ENCODE measurements around the gene SHISA5. TPM values are rescaled to one million over a fixed set of nuclear protein-coding genes. Genes with fewer than 3 reads are reported as not detected.

Gene SHISA5
- total and polyA plus RNA-seq, 2 of the 8 experiments (the other 6 are each of a cell fraction or from before 2014, with no cell fraction given) = 196 to 315 TPM

DNA sequence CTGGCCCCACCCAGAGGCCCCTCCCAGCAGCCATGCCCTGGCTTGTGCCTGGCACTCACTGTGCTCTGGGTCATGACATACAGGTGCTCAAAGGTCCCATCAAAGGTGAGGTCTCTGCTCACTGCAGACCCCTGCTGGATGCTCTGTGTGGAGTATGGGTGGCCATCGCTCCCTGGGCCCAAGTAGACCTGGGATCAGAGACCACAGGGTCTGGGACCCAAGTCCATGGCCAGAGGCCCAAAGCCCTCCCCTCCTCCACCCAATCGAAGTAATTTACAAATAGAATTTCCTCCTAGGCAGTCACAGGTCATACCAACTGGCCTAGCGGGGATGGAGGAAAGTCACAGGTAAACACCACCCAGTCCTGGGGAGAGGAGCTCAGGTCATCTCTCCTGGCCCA is 81.7 kb downstream of the SHISA5 start:
- peaks cover 28 to 52% of the 10 kb centered on the region in 2 experiments for H4K20me1 ChIP-seq (replicated peaks in 1 of 2; ENCODE audit: control insufficient read depth in 1 of 2, insufficient read depth in 2 of 2, low read length in 2 of 2)
- no peak overlapping the region for H2AK5ac ChIP-seq (ENCODE audit: low read depth, low read length)
- peaks cover 3% of the 10 kb centered on the region; the same call in 1 of the 2 replicates for H3K23me2 ChIP-seq (ENCODE audit: low read depth, low read length)
- no peak overlapping the region for H3K4ac ChIP-seq (replicated peaks; ENCODE audit: insufficient read length, low read depth, low read length)
- no peak overlapping the region for H2BK5ac ChIP-seq (ENCODE audit: low read depth, low read length)
- no peak overlapping the region for H4K5ac ChIP-seq (ENCODE audit: insufficient read length, low read depth, low read length)
- H2BK120ac ChIP-seq (replicated peaks; ENCODE audit: low read depth, low read length) = no peak overlapping the region
- FAIRE-seq = no peak
- no peak overlapping the region for H3K4me2 ChIP-seq (ENCODE audit: insufficient read depth in 1 of 2, low read depth in 2 of 2, low read length in 2 of 2)
- H3K18ac ChIP-seq (ENCODE audit: extremely low read depth, low read length) = no peak overlapping the region
- no peak overlapping the region for H3K27ac ChIP-seq (ENCODE audit: low read depth, low read length)
- H3K27me3 ChIP-seq (replicated peaks in 1 of 4; ENCODE audit: control insufficient read depth in 3 of 4, extremely low read depth in 1 of 4, insufficient read depth in 3 of 4, low read length in 3 of 4) = no peaks in the 10 kb centered on the region
- no peak overlapping the region for H3K56ac ChIP-seq (replicated peaks; ENCODE audit: insufficient read length, low read depth, low read length)
- peaks cover 0 to 22% (median 4%) of the 10 kb centered on the region in 4 experiments; a peak in 6 of 7 replicates for H3K4me1 ChIP-seq (replicated peaks in 1 of 4; ENCODE audit: control insufficient read depth in 3 of 4, insufficient read depth in 4 of 4, low read length in 3 of 4)
- H3K79me2 ChIP-seq (ENCODE audit: control insufficient read depth in 1 of 2, insufficient read depth in 2 of 2, low read length in 2 of 2) = peaks cover 21 to 54% of the 10 kb centered on the region in 2 experiments
- H2BK15ac ChIP-seq (ENCODE audit: low read length) = no peak overlapping the region
- peaks cover 38% of the 10 kb centered on the region for H3K79me1 ChIP-seq (ENCODE audit: low read depth, low read length)
- no peak overlapping the region for H3K23ac ChIP-seq (ENCODE audit: insufficient read length)
- H2BK20ac ChIP-seq (ENCODE audit: low read length) = no peak overlapping the region
- no peak for DNase-seq (ENCODE audit: low read depth in 1 of 2, low spot score in 2 of 2)
- H3K9me3 ChIP-seq (ENCODE audit: insufficient read depth in 2 of 2, low read depth in 1 of 2, low read length in 1 of 2) = no peaks in the 10 kb centered on the region
- H4K8ac ChIP-seq (ENCODE audit: extremely low read depth, insufficient read depth, low read length) = no peak overlapping the region
- H3K36me3 ChIP-seq (ENCODE audit: control insufficient read depth in 2 of 4, insufficient read depth in 4 of 4, low read length in 3 of 4) = peaks cover 28 to 38% (median 30%) of the 10 kb centered on the region in 4 experiments; a peak in 7 of 8 replicates
- no peak overlapping the region for H3K14ac ChIP-seq (ENCODE audit: insufficient read length)
- POLR2A ChIA-PET (ENCODE audit: partially characterized antibody) = interaction anchor here (0.6 to 31.5 kb wide), 6 partner anchors 9 to 178 kb away, joined by 3 to 650 read pairs (median 46); partner anchors contain the start of genes ATRIP, CCDC51 and TMA7
- CTCF ChIA-PET (ENCODE audit: partially characterized antibody) = interaction anchor here (0.6 to 6.9 kb wide), 14 partner anchors 7 to 1267 kb away, joined by 3 to 95 read pairs (median 5); partner anchors contain the start of genes CCDC51, MST1 and RNF123
- no peak overlapping the region for H4K91ac ChIP-seq (replicated peaks; ENCODE audit: insufficient read length, low read length)
- WGBS, 2 experiments (ENCODE audit: extremely low coverage in 1 of 2, insufficient coverage in 1 of 2, insufficient read length in 1 of 2, insufficient replicate concordance in 2 of 2, low coverage in 1 of 2, low lambda C conversion rate in 2 of 2, missing lambda C conversion rate in 1 of 2) = 84% methylated on average over 3 of the region's 3 CpGs; no CpG with 5 or more reads in 1 of the 2 experiments
- H2AFZ ChIP-seq (ENCODE audit: low read length) = no peak overlapping the region
- H3K9ac ChIP-seq (replicated peaks in 1 of 4; ENCODE audit: extremely low read depth in 1 of 4, low read depth in 3 of 4, low read length in 3 of 4) = no peak overlapping the region
- no peak overlapping the region for H3K4me3 ChIP-seq (ENCODE audit: extremely low read depth in 1 of 4, insufficient read depth in 2 of 4, low read depth in 3 of 4, low read length in 4 of 4)
- no peak overlapping the region for H2BK12ac ChIP-seq (ENCODE audit: low read depth, low read length)
- TF ChIP-seq TEAD4 (IDR thresholded peaks at IDR 0.05; ENCODE audit: low read depth, low read length) (no peak), SUZ12 (IDR thresholded peaks at IDR 0.05; ENCODE audit: low read length) (no peak), RAD21 (IDR thresholded peaks at IDR 0.05 in 1 of 2, conservative IDR thresholded peaks at IDR 0.05 in 1 of 2; ENCODE audit: low read depth in 2 of 2, low read length in 2 of 2) (peak; percentile 7 to 10; a peak in 1 of 4 replicates), NRF1 (IDR thresholded peaks at IDR 0.05; ENCODE audit: low read depth, low read length) (no peak), GTF2F1 (IDR thresholded peaks at IDR 0.05; ENCODE audit: borderline replicate concordance, low read depth, low read length) (no peak), CEBPB (IDR thresholded peaks at IDR 0.05; ENCODE audit: low read depth, low read length) (no peak), GABPA (IDR thresholded peaks at IDR 0.05; ENCODE audit: borderline replicate concordance, insufficient read depth, low read length) (no peak)
- TF ChIP-seq, protein P1, sequence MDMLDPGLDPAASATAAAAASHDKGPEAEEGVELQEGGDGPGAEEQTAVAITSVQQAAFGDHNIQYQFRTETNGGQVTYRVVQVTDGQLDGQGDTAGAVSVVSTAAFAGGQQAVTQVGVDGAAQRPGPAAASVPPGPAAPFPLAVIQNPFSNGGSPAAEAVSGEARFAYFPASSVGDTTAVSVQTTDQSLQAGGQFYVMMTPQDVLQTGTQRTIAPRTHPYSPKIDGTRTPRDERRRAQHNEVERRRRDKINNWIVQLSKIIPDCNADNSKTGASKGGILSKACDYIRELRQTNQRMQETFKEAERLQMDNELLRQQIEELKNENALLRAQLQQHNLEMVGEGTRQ (IDR thresholded peaks at IDR 0.05; ENCODE audit: low read length) = no peak
- TF ChIP-seq, protein P2, sequence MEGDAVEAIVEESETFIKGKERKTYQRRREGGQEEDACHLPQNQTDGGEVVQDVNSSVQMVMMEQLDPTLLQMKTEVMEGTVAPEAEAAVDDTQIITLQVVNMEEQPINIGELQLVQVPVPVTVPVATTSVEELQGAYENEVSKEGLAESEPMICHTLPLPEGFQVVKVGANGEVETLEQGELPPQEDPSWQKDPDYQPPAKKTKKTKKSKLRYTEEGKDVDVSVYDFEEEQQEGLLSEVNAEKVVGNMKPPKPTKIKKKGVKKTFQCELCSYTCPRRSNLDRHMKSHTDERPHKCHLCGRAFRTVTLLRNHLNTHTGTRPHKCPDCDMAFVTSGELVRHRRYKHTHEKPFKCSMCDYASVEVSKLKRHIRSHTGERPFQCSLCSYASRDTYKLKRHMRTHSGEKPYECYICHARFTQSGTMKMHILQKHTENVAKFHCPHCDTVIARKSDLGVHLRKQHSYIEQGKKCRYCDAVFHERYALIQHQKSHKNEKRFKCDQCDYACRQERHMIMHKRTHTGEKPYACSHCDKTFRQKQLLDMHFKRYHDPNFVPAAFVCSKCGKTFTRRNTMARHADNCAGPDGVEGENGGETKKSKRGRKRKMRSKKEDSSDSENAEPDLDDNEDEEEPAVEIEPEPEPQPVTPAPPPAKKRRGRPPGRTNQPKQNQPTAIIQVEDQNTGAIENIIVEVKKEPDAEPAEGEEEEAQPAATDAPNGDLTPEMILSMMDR (IDR thresholded peaks at IDR 0.05; ENCODE audit: control extremely low read depth in 1 of 3, insufficient read depth in 1 of 3, low read depth in 1 of 3, low read length in 3 of 3) = peak in 1 of 3 experiments; percentile 28; a peak in 1 of 4 replicates

Measured in H1 (cell line).